Keratinocyte (primary cell): ENCODE results near the gene TEDC2. TPM values are rescaled to one million over a fixed set of nuclear protein-coding genes. Genes with fewer than 3 reads are reported as not detected.

Source experiments
- DNase-seq: peaks from one replicate; pipeline ENCODE4 v3.0.0-alpha.2; 2011; ENCODE audit warnings: low read depth, missing footprints, low spot score
- FAIRE-seq: peaks from 2 replicates; lab custom pipeline; 2011; peaks lifted over from hg19 to GRCh38; lab: Jason Lieb, UNC
- H2AFZ ChIP-seq: 2 replicates; pipeline ENCODE4 v1.6.0; 2012; ENCODE audit warnings: low read length, control low read depth, inconsistent platforms; ENCODE audit not compliant: control insufficient read depth
- H3K27ac ChIP-seq: 2 replicates; pipeline ENCODE4 v1.5.1; 2011; ENCODE audit warnings: low read length; ENCODE audit not compliant: control insufficient read depth, insufficient read depth
- H3K27me3 ChIP-seq: 3 replicates; pipeline ENCODE4 v1.6.0; 2011; ENCODE audit warnings: low read length; ENCODE audit not compliant: control insufficient read depth, insufficient read depth; ENCODE audit errors: extremely low read depth
- H3K36me3 ChIP-seq, 2 experiments: 2 replicates in 1 of 2; 3 replicates in 1 of 2; pipeline ENCODE4 v1.5.1; 2011; ENCODE audit warnings: low read length in 2 of 2, mild to moderate bottlenecking in 1 of 2; ENCODE audit not compliant: control insufficient read depth in 2 of 2, insufficient read depth in 2 of 2; ENCODE audit errors: extremely low read depth in 1 of 2
- H3K4me1 ChIP-seq: 3 replicates; pipeline ENCODE4 v1.5.1; 2011; ENCODE audit warnings: low read length; ENCODE audit not compliant: control insufficient read depth, insufficient read depth; ENCODE audit errors: extremely low read depth
- H3K4me2 ChIP-seq: 3 replicates; pipeline ENCODE4 v1.6.0; 2011; ENCODE audit warnings: low read depth, low read length; ENCODE audit not compliant: control insufficient read depth, insufficient read depth; ENCODE audit errors: extremely low read depth
- H3K4me3 ChIP-seq, 3 experiments: fragments of 200-600 bp in 1 of 3; sonication (generic) in 1 of 3; 2 replicates in 2 of 3; 3 replicates in 1 of 3; pipeline ENCODE4 v1.5.1; 2011 to 2016; ENCODE audit warnings: low read length in 3 of 3, mild to moderate bottlenecking in 3 of 3, control low read depth in 2 of 3, inconsistent platforms in 1 of 3, low read depth in 1 of 3, mixed read lengths in 1 of 3, mixed run types in 1 of 3, moderate library complexity in 1 of 3; ENCODE audit not compliant: control insufficient read depth in 2 of 3, insufficient read depth in 2 of 3; ENCODE audit errors: extremely low read depth in 1 of 3
- H3K79me2 ChIP-seq: 2 replicates; pipeline ENCODE4 v1.6.0; 2012; ENCODE audit warnings: low read length; ENCODE audit not compliant: control insufficient read depth, insufficient read depth
- H3K9ac ChIP-seq: 3 replicates; pipeline ENCODE4 v1.6.0; 2011; ENCODE audit warnings: low read length; ENCODE audit not compliant: control insufficient read depth, insufficient read depth; ENCODE audit errors: extremely low read depth
- H3K9me1 ChIP-seq: 3 replicates; pipeline ENCODE4 v1.6.0; 2011; ENCODE audit warnings: low read length; ENCODE audit not compliant: control insufficient read depth, insufficient read depth; ENCODE audit errors: extremely low read depth
- H3K9me3 ChIP-seq: 2 replicates; pipeline ENCODE4 v1.5.1; 2012; ENCODE audit warnings: low read depth, low read length; ENCODE audit not compliant: control insufficient read depth
- H4K20me1 ChIP-seq: 3 replicates; pipeline ENCODE4 v1.6.0; 2011; ENCODE audit warnings: low read length; ENCODE audit not compliant: control insufficient read depth, insufficient read depth; ENCODE audit errors: extremely low read depth
- EZH2 ChIP-seq: IDR thresholded peaks from one replicate; pipeline ENCODE4 v1.6.1; 2012; ENCODE audit warnings: inconsistent platforms, mild to moderate bottlenecking, low read length, moderate library complexity
- dilution Hi-C: fragments of 300-500 bp; cut with MboI; formaldehyde crosslinking; loops from one replicate; pipeline ENCODE4 v1.7.0; 2020; ENCODE audit warnings: low sequenced_read_pairs; ENCODE audit not compliant: extremely low pct_ligation_motif_present
- polyA plus RNA-seq, 5 experiments: library from polyadenylated mRNA; depleted of rRNA in 3 of 5; stranded (reverse) in 3 of 5; stranded (forward) in 1 of 5; unstranded in 1 of 5; fragments of >200 nt; gene quantifications; 1 replicate in 1 of 5; 2 replicates in 3 of 5; 3 replicates in 1 of 5; pipeline versions ENCODE4 v1.2.1 to v1.2.3, GENCODE V29; 2011 to 2012; ENCODE audit warnings: missing spikeins in 2 of 5, low read depth in 1 of 5, low replicate concordance in 1 of 5
- TF ChIP-seq, protein P1 (sequence below), 3 experiments: IDR thresholded peaks in 1 of 3; conservative IDR thresholded peaks in 1 of 3; optimal IDR thresholded peaks in 1 of 3; 2 replicates in 2 of 3; 3 replicates in 1 of 3; pipeline versions ENCODE3 to v1.5.1; 2011; ENCODE audit warnings: low read length in 3 of 3, mild to moderate bottlenecking in 3 of 3, moderate library complexity in 2 of 3, control low read depth in 1 of 3, inconsistent platforms in 1 of 3; ENCODE audit not compliant: insufficient read depth in 2 of 3; ENCODE audit errors: extremely low read depth in 1 of 3

TEDC2 gene
- polyA plus RNA-seq, 1 donor (not counting 4 experiments of a cell fraction or from before 2014, with no cell fraction given): 2.7 TPM

- H3K9me3 ChIP-seq: no peaks in the 10 kb centered on the region
- peak overlapping the region; percentile 47 for H3K27ac ChIP-seq
- H3K4me3 ChIP-seq: peak overlapping the region; percentile 67 to 80 (median 67)
- DNase-seq: no peak
- H3K79me2 ChIP-seq: peaks cover 28% of the 10 kb centered on the region
- peak overlapping the region; percentile 89 for H2AFZ ChIP-seq
- no peaks in the 10 kb centered on the region for H3K27me3 ChIP-seq
- H3K4me1 ChIP-seq: peaks cover 12% of the 10 kb centered on the region
- dilution Hi-C loops: no loop called here
- FAIRE-seq: no peak
- peak overlapping the region; percentile 68 for H3K9ac ChIP-seq
- peak overlapping the region; percentile 83 for H3K4me2 ChIP-seq
- H3K36me3 ChIP-seq: peaks cover 9 to 19% of the 10 kb centered on the region in 2 experiments
- no peaks in the 10 kb centered on the region for H3K9me1 ChIP-seq
- H4K20me1 ChIP-seq: peaks cover 3% of the 10 kb centered on the region
- TF ChIP-seq EZH2: no peak
- TF ChIP-seq, protein P1, sequence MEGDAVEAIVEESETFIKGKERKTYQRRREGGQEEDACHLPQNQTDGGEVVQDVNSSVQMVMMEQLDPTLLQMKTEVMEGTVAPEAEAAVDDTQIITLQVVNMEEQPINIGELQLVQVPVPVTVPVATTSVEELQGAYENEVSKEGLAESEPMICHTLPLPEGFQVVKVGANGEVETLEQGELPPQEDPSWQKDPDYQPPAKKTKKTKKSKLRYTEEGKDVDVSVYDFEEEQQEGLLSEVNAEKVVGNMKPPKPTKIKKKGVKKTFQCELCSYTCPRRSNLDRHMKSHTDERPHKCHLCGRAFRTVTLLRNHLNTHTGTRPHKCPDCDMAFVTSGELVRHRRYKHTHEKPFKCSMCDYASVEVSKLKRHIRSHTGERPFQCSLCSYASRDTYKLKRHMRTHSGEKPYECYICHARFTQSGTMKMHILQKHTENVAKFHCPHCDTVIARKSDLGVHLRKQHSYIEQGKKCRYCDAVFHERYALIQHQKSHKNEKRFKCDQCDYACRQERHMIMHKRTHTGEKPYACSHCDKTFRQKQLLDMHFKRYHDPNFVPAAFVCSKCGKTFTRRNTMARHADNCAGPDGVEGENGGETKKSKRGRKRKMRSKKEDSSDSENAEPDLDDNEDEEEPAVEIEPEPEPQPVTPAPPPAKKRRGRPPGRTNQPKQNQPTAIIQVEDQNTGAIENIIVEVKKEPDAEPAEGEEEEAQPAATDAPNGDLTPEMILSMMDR (optimal IDR thresholded peaks at IDR 0.05 in 1 of 3, IDR thresholded peaks at IDR 0.05 in 1 of 3, conservative IDR thresholded peaks at IDR 0.05 in 1 of 3; ENCODE audit: extremely low read depth in 1 of 3, insufficient read depth in 2 of 3, low read length in 3 of 3): no peak
These were observed 31.2 kb upstream of the TEDC2 start for GRCh38 chr16:2428784-2429033.

DNA sequence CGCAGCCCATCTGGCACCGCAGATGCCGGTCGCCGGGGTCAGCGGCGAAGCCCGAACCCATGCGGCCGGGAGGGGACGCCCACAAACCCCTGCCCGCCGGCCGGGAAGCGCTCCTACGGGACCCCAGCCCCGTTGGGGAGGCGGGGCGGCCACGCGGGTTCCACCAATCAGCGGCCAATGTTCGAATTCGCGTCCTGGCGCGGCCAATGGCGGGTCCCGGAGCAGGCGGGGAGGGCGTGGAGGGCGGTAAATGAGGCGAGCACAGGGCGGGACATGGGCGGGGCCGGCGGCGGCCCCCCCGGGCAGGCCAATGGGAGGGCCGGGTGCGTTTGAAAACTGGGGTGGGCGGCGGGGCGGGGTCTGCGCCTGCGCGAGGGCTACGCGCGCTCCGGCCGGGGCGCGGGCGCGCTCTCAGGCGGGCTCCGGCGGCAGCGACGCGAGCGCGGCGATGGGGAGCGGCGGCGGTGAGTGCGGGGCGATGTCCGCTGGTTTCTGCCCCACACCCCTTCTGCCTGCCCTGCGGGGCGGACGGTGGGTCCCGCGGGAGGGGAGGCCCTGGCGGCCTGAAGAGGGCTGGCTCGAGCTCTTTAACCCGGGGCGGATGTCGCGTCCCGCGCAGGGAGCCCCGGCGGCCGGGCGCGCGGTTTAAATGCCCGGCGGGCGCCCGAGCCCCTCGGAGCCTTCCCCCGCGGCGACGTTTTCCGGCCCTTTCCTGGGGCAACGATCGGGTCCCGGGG lies 30.7 kb upstream of the TEDC2 start, which contains the start of gene CCNF:
Gene CCNF, plus strand, starts transcription at position 414 of the 737 bp plus-strand sequence. Its CDS starts 35 bp downstream, at position 449.
- dilution Hi-C loops: no loop called here
- Histone ChIP-seq H2AFZ (peak within 1 kb of the TSS; percentile 89), H4K20me1 (peaks cover 3% of the 10 kb centered on the region), H3K4me3 (peak within 1 kb of the TSS; percentile 80 to 90 (median 88)), H3K36me3 (peaks cover 9 to 19% of the 10 kb centered on the region in 2 experiments), H3K9me3 (no peaks in the 10 kb centered on the region), H3K27me3 (no peaks in the 10 kb centered on the region), H3K27ac (peak within 1 kb of the TSS; percentile 47), H3K9ac (peak within 1 kb of the TSS; percentile 74), H3K4me2 (peak within 1 kb of the TSS; percentile 98), H3K9me1 (no peaks in the 10 kb centered on the region), H3K4me1 (peaks cover 12% of the 10 kb centered on the region), H3K79me2 (peaks cover 28% of the 10 kb centered on the region)
- no peak for FAIRE-seq
- TF ChIP-seq, protein P1 (optimal IDR thresholded peaks at IDR 0.05 in 1 of 3, IDR thresholded peaks at IDR 0.05 in 1 of 3, conservative IDR thresholded peaks at IDR 0.05 in 1 of 3; ENCODE audit: extremely low read depth in 1 of 3, insufficient read depth in 2 of 3, low read length in 3 of 3): no peak
- no peak for TF ChIP-seq EZH2
- peak; percentile 56 for DNase-seq
